Neuronal stem cell (in vitro differentiated cells): Measurements from ENCODE around the gene SMC1B.

ENCODE experiments used
- DNase-seq: peaks from one replicate; pipeline ENCODE4 v3.0.0-alpha.2; 2013; ENCODE audit warnings: low spot score
- H2AFZ ChIP-seq: one replicate; pipeline ENCODE4 v1.6.1; 2013; ENCODE audit warnings: mild to moderate bottlenecking, low read length, inconsistent platforms
- H2AK5ac ChIP-seq: 2 replicates; pipeline ENCODE4 v1.6.1; 2013; ENCODE audit warnings: low read depth, mild to moderate bottlenecking, inconsistent platforms, low read length, moderate library complexity, mixed read lengths
- H2BK120ac ChIP-seq: 2 replicates; pipeline ENCODE4 v1.6.1; 2013; ENCODE audit warnings: low read depth, mild to moderate bottlenecking, inconsistent platforms, low read length, moderate library complexity, mixed read lengths
- H2BK12ac ChIP-seq: one replicate; pipeline ENCODE4 v1.6.1; 2013; ENCODE audit warnings: low read length, inconsistent platforms
- H2BK15ac ChIP-seq: 2 replicates; pipeline ENCODE4 v1.6.1; 2013; ENCODE audit warnings: mild to moderate bottlenecking, low read length, inconsistent platforms, mixed read lengths
- H2BK5ac ChIP-seq: one replicate; pipeline ENCODE4 v1.6.1; 2013; ENCODE audit warnings: inconsistent platforms, mild to moderate bottlenecking, low read length, moderate library complexity
- H3K14ac ChIP-seq: one replicate; pipeline ENCODE4 v1.6.1; 2013; ENCODE audit warnings: low read length, inconsistent platforms
- H3K18ac ChIP-seq: 2 replicates; pipeline ENCODE4 v1.6.1; 2013; ENCODE audit warnings: low read length, inconsistent platforms
- H3K23ac ChIP-seq: 2 replicates; pipeline ENCODE4 v1.6.1; 2013; ENCODE audit warnings: low read depth, mild to moderate bottlenecking, mixed read lengths, low read length, inconsistent platforms; ENCODE audit not compliant: poor library complexity
- H3K27ac ChIP-seq: replicated peaks from 3 replicates; pipeline ENCODE4 v1.5.1; 2013; ENCODE audit warnings: low read length, inconsistent platforms
- H3K27me3 ChIP-seq, 3 experiments: 2 replicates each; pipeline ENCODE4 v1.6.1; 2013; ENCODE audit warnings: low read length in 3 of 3, mild to moderate bottlenecking in 2 of 3, inconsistent platforms in 1 of 3, low read depth in 1 of 3, mixed read lengths in 1 of 3, moderate library complexity in 1 of 3; ENCODE audit not compliant: control insufficient read depth in 3 of 3, insufficient read depth in 3 of 3
- H3K36me3 ChIP-seq, 2 donors: replicated peaks in 1 of 2; 2 replicates each; pipeline ENCODE4 v1.6.1; 2013; ENCODE audit warnings: low read length in 2 of 2; ENCODE audit not compliant: control insufficient read depth in 2 of 2, insufficient read depth in 2 of 2
- H3K4ac ChIP-seq: 2 replicates; pipeline ENCODE4 v1.6.1; 2013; ENCODE audit warnings: inconsistent platforms, mild to moderate bottlenecking, low read length, moderate library complexity
- H3K4me1 ChIP-seq, 2 donors: 1 replicate in 1 of 2; 2 replicates in 1 of 2; pipeline ENCODE4 v1.6.1; 2013; ENCODE audit warnings: low read length in 2 of 2, low read depth in 1 of 2; ENCODE audit not compliant: control insufficient read depth in 2 of 2, insufficient read depth in 1 of 2
- H3K4me2 ChIP-seq: one replicate; pipeline ENCODE4 v1.6.1; 2013; ENCODE audit warnings: mild to moderate bottlenecking, low read length, inconsistent platforms; ENCODE audit not compliant: insufficient read depth, poor library complexity, severe bottlenecking
- H3K4me3 ChIP-seq, 2 donors: 2 replicates each; pipeline ENCODE4 v1.5.1; 2013; ENCODE audit warnings: low read length in 2 of 2, mild to moderate bottlenecking in 2 of 2, inconsistent platforms in 1 of 2, moderate library complexity in 1 of 2
- H3K79me1 ChIP-seq: one replicate; pipeline ENCODE4 v1.6.1; 2013; ENCODE audit warnings: low read depth, mild to moderate bottlenecking, inconsistent platforms, low read length, moderate library complexity
- H3K9ac ChIP-seq: one replicate; pipeline ENCODE4 v1.6.1; 2013; ENCODE audit warnings: mild to moderate bottlenecking, low read depth, low read length, inconsistent platforms; ENCODE audit not compliant: poor library complexity
- H3K9me3 ChIP-seq, 2 donors: replicated peaks in 1 of 2; 2 replicates each; pipeline versions ENCODE3 to v1.6.1; 2013; ENCODE audit warnings: low read length in 2 of 2, mild to moderate bottlenecking in 2 of 2, inconsistent platforms in 1 of 2, low read depth in 1 of 2, mixed read lengths in 1 of 2, moderate library complexity in 1 of 2; ENCODE audit not compliant: control insufficient read depth in 2 of 2, insufficient read depth in 1 of 2
- H4K8ac ChIP-seq: one replicate; pipeline ENCODE4 v1.6.1; 2013; ENCODE audit warnings: low read depth, mild to moderate bottlenecking, inconsistent platforms, low read length, moderate library complexity
- H4K91ac ChIP-seq: one replicate; pipeline ENCODE4 v1.6.1; 2013; ENCODE audit warnings: low read length, low read depth, mild to moderate bottlenecking, inconsistent platforms; ENCODE audit not compliant: poor library complexity
- WGBS, 2 donors: extraction: QIAGEN DNeasy Blood & Tissue Kit; methylation state at CpG; one replicate each; pipeline ENCODE4 v1.1.7; 2013; ENCODE audit warnings: missing lambda C conversion rate in 2 of 2, mixed read lengths in 1 of 2; ENCODE audit not compliant: insufficient read length in 2 of 2, insufficient replicate concordance in 1 of 2; ENCODE audit errors: extremely low coverage in 2 of 2; 5-methylcytosine and 5-hydroxymethylcytosine counted together

The SMC1B gene

GRCh38 chr22:45310331-45310976, 102.9 kb downstream of the SMC1B start:
- Histone ChIP-seq H4K8ac (no peak overlapping the region), H3K4ac (no peak overlapping the region), H3K18ac (peak overlapping the region; percentile 89), H2AK5ac (peak overlapping the region; percentile 59), H3K4me3 (peak overlapping the region; percentile 70 to 92), H2BK12ac (no peak overlapping the region), H2BK120ac (peak overlapping the region; percentile 14), H3K23ac (peak overlapping the region; percentile 34), H3K36me3 (peaks cover 0 to 2% of the 10 kb centered on the region in 2 donors), H3K9me3 (no peaks in the 10 kb centered on the region), H3K79me1 (peaks cover 4% of the 10 kb centered on the region), H3K27me3 (peaks cover 0 to 6% (median 0%) of the 10 kb centered on the region in 3 experiments), H2BK5ac (no peak overlapping the region), H2BK15ac (peak overlapping the region; percentile 22), H3K27ac (no peak overlapping the region), H3K9ac (peak overlapping the region; percentile 79), H2AFZ (peak overlapping the region; percentile 91), H4K91ac (no peak overlapping the region), H3K4me1 (peaks cover 18 to 21% of the 10 kb centered on the region in 2 donors), H3K4me2 (peak overlapping the region; percentile 96), H3K14ac (no peak overlapping the region)
- no CpG with 5 or more reads among the region's 33 CpGs for WGBS, 2 donors
- no peak for DNase-seq

- H3K79me1 ChIP-seq: peaks cover 4% of the 10 kb centered on the region
- peak within 1 kb of the TSS; percentile 22 for H2BK15ac ChIP-seq
- H3K9ac ChIP-seq: peak within 1 kb of the TSS; percentile 79
- H3K27ac ChIP-seq: peak within 1 kb of the TSS; percentile 86
- peak within 1 kb of the TSS; percentile 90 for H3K23ac ChIP-seq
- H4K91ac ChIP-seq: no peak within 1 kb of the TSS
- H2BK5ac ChIP-seq: no peak within 1 kb of the TSS
- H3K4me1 ChIP-seq: peaks cover 18 to 21% of the 10 kb centered on the region in 2 donors
- H3K18ac ChIP-seq: peak within 1 kb of the TSS; percentile 96
- peak; percentile 95 for DNase-seq
- peak within 1 kb of the TSS; percentile 14 for H2BK120ac ChIP-seq
- WGBS, 2 donors: no CpG with 5 or more reads among the region's 95 CpGs
- peak within 1 kb of the TSS; percentile 91 for H2AFZ ChIP-seq
- H3K9me3 ChIP-seq: no peaks in the 10 kb centered on the region
- H4K8ac ChIP-seq: no peak within 1 kb of the TSS
- peaks cover 0 to 2% of the 10 kb centered on the region in 2 donors for H3K36me3 ChIP-seq
- peak within 1 kb of the TSS; percentile 59 for H2AK5ac ChIP-seq
- H3K4me2 ChIP-seq: peak within 1 kb of the TSS; percentile 96
- H3K14ac ChIP-seq: no peak within 1 kb of the TSS
- no peak within 1 kb of the TSS for H2BK12ac ChIP-seq
- peaks cover 0 to 6% (median 0%) of the 10 kb centered on the region in 3 experiments for H3K27me3 ChIP-seq
- H3K4me3 ChIP-seq: peak within 1 kb of the TSS; percentile 70 to 92
- no peak within 1 kb of the TSS for H3K4ac ChIP-seq
These were observed 103.8 kb downstream of the SMC1B start, which contains the start of gene FAM118A for GRCh38 chr22:45309422-45310227. TSS of gene FAM118A (plus strand) at chr22:45309934. CDS start at chr22:45322380, 12,446 bp downstream.

GRCh38 chr22:45308957-45309421, 104.4 kb downstream of the SMC1B start:
- no peak overlapping the region for H4K8ac ChIP-seq
- no peak overlapping the region for H2BK120ac ChIP-seq
- H2AFZ ChIP-seq: peak overlapping the region; percentile 91
- no peak overlapping the region for H3K23ac ChIP-seq
- peaks cover 17 to 20% of the 10 kb centered on the region in 2 donors for H3K4me1 ChIP-seq
- H2BK12ac ChIP-seq: no peak overlapping the region
- no CpG with 5 or more reads among the region's 25 CpGs for WGBS, 2 donors
- no peak overlapping the region for H4K91ac ChIP-seq
- peak overlapping the region; percentile 91 for H3K18ac ChIP-seq
- no peak overlapping the region for H2AK5ac ChIP-seq
- H3K9me3 ChIP-seq: no peaks in the 10 kb centered on the region
- no peak overlapping the region for H3K4ac ChIP-seq
- H3K14ac ChIP-seq: no peak overlapping the region
- peak overlapping the region; percentile 50 to 77 for H3K4me3 ChIP-seq
- no peak overlapping the region for H2BK5ac ChIP-seq
- H3K36me3 ChIP-seq: peaks cover 0 to 2% of the 10 kb centered on the region in 2 donors
- H2BK15ac ChIP-seq: no peak overlapping the region
- peak overlapping the region; percentile 77 for H3K4me2 ChIP-seq
- peaks cover 4% of the 10 kb centered on the region for H3K79me1 ChIP-seq
- H3K27me3 ChIP-seq: peaks cover 0 to 6% (median 0%) of the 10 kb centered on the region in 3 experiments
- no peak for DNase-seq
- H3K27ac ChIP-seq: peak overlapping the region; percentile 67
- H3K9ac ChIP-seq: no peak overlapping the region
